Smooth muscle cell (in vitro differentiated cells): ENCODE measurements around the gene SH3YL1. TPM values are rescaled to one million over a fixed set of nuclear protein-coding genes. Genes with fewer than 3 reads are reported as not detected.

Experiments used
- DNase-seq: peaks from one replicate; lab custom pipeline; 2025; ENCODE audit not compliant: unreplicated experiment; lab: John Stamatoyannopoulos, UW
- H2AFZ ChIP-seq: fragments of 200-600 bp; sonication (generic); 2 replicates; pipeline ENCODE4 v1.6.0; 2016; ENCODE audit warnings: antibody characterized with exemption, low read depth, mild to moderate bottlenecking
- H3F3A ChIP-seq: fragments of 200-600 bp; sonication (generic); 2 replicates; pipeline ENCODE4 v1.6.0; 2017; ENCODE audit warnings: antibody characterized with exemption, low read depth
- H3K27ac ChIP-seq: fragments of 200-600 bp; sonication (generic); 2 replicates; pipeline ENCODE4 v1.5.1; 2016; ENCODE audit warnings: low read depth, mild to moderate bottlenecking
- H3K27me3 ChIP-seq: fragments of 200-600 bp; sonication (generic); 2 replicates; pipeline ENCODE4 v1.6.1; 2016; ENCODE audit warnings: low read depth, mild to moderate bottlenecking
- H3K36me3 ChIP-seq: fragments of 200-600 bp; sonication (generic); 2 replicates; pipeline ENCODE4 v1.5.1; 2016; ENCODE audit warnings: low read depth
- H3K4me1 ChIP-seq: fragments of 200-600 bp; sonication (generic); 2 replicates; pipeline ENCODE4 v1.5.1; 2016; ENCODE audit warnings: low read depth
- H3K4me2 ChIP-seq: fragments of 200-600 bp; sonication (generic); 2 replicates; pipeline ENCODE4 v1.6.0; 2016; ENCODE audit warnings: mild to moderate bottlenecking
- H3K4me3 ChIP-seq: fragments of 200-600 bp; sonication (generic); 2 replicates; pipeline ENCODE4 v1.5.1; 2016; ENCODE audit warnings: mild to moderate bottlenecking
- H3K79me2 ChIP-seq: fragments of 200-600 bp; sonication (generic); 2 replicates; pipeline ENCODE4 v1.6.0; 2016; ENCODE audit warnings: low read depth, mild to moderate bottlenecking
- H3K9ac ChIP-seq: fragments of 200-600 bp; sonication (generic); 2 replicates; pipeline ENCODE4 v1.6.0; 2016; ENCODE audit warnings: low read depth
- H3K9me3 ChIP-seq: fragments of 200-600 bp; sonication (generic); replicated peaks from 2 replicates; pipeline ENCODE4 v1.5.1; 2016; ENCODE audit warnings: low read depth
- H4K20me1 ChIP-seq: fragments of 200-600 bp; sonication (generic); 2 replicates; pipeline ENCODE4 v1.6.0; 2016; ENCODE audit warnings: low read depth
- WGBS: methylation state at CpG from one replicate; pipeline ENCODE4 v1.1.7; 2016; ENCODE audit warnings: low lambda C conversion rate; 5-methylcytosine and 5-hydroxymethylcytosine counted together
- polyA plus RNA-seq: library from polyadenylated mRNA; unstranded; fragments of >200 nt; fragmentation: Nextera tagmentation; extraction: Ambion mirVana; gene quantifications from 2 replicates; pipeline ENCODE4 v1.2.1, GENCODE V29; 2016
- total RNA-seq: library from RNA; depleted of rRNA; stranded (reverse); fragments of >200 nt; gene quantifications from 2 replicates; pipeline ENCODE4 v1.2.3, GENCODE V29; 2014
- TF ChIP-seq, protein P1 (sequence below): fragments of 200-600 bp; sonication (generic); IDR thresholded peaks from 2 replicates; pipeline ENCODE4 v1.5.1; 2017; ENCODE audit warnings: borderline replicate concordance, mild to moderate bottlenecking, antibody characterized with exemption; ENCODE audit not compliant: insufficient read depth, poor library complexity, severe bottlenecking

SH3YL1 gene
- total and polyA plus RNA-seq, 2 experiments from 2014 or later = 12.1 to 42.8 TPM

DNA sequence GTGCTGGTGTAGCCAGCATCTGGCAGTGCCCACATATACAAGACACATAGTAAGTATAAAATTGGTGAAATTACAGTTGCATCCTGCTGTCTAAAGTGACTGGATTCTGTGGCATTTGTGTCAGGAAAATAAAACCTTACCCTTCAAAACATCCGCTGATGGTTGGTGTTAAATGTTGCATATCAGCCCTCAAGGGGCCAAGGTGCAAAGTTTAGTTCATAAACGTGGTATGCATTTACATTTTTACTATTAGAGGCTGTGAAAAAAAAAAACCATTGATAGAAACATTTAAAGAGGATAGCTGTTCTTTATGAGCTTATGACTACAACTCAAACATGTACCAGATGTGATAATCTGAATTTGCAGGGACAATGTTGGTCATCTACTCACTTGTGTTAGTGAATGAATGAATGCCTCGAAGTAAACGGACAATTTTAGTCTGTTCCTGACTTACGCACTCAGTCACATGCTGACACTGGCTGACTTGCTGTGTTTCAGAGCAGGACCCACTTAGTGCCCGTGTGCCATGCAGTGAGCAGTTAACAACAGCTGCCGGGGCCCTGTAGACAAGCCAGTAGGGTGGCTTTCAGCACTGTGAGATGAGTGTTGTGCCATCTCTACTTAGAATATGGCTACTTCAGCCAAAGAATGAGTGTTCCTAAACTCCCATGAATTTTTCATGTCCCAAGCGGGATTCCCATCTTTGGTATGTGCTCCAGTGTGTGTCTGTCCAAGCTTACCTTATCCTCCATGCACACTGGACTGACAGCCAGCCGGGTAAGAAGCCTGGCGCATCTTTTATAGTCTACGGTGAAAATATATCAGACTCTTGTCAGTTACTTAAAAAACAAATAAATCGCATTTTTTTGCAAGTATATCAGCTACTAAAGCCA is 18.8 kb upstream of the SH3YL1 start:
- Histone ChIP-seq H3F3A (peaks cover 8% of the 10 kb centered on the region), H3K4me1 (peaks cover 12% of the 10 kb centered on the region), H3K9ac (no peak overlapping the region), H3K9me3 (no peaks in the 10 kb centered on the region), H3K36me3 (peaks cover 11% of the 10 kb centered on the region), H3K4me3 (no peak overlapping the region), H4K20me1 (peaks cover 85% of the 10 kb centered on the region), H3K79me2 (no peaks in the 10 kb centered on the region), H3K4me2 (no peak overlapping the region), H3K27ac (no peak overlapping the region), H3K27me3 (peaks cover 34% of the 10 kb centered on the region), H2AFZ (no peak overlapping the region)
- TF ChIP-seq, protein P1, sequence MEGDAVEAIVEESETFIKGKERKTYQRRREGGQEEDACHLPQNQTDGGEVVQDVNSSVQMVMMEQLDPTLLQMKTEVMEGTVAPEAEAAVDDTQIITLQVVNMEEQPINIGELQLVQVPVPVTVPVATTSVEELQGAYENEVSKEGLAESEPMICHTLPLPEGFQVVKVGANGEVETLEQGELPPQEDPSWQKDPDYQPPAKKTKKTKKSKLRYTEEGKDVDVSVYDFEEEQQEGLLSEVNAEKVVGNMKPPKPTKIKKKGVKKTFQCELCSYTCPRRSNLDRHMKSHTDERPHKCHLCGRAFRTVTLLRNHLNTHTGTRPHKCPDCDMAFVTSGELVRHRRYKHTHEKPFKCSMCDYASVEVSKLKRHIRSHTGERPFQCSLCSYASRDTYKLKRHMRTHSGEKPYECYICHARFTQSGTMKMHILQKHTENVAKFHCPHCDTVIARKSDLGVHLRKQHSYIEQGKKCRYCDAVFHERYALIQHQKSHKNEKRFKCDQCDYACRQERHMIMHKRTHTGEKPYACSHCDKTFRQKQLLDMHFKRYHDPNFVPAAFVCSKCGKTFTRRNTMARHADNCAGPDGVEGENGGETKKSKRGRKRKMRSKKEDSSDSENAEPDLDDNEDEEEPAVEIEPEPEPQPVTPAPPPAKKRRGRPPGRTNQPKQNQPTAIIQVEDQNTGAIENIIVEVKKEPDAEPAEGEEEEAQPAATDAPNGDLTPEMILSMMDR = no peak
- no peak for DNase-seq
- WGBS = 97% methylated on average over 12 of the region's 12 CpGs

DNA sequence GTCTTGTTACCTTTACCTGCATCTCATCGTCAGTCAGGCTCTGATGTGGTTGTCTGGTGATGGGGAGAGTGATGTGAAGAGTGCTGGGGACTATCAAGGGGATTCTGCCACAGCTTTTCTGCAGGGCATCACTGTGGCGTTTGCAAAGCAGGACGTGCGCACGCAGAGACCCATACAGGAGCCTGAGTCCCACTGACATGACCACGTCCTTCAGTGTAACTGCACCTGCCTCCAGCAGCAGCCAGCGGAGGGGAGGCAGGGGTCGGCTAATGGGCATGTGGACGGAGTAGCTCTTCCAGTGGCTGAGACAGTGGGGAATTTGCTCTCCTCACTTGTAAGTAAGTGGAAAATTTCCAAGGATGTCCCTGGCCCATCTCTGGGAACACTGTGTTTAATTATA is 17.5 kb upstream of the SH3YL1 start:
- no peak for DNase-seq
- Histone ChIP-seq H3K27ac (no peak overlapping the region), H4K20me1 (peaks cover 87% of the 10 kb centered on the region), H3K36me3 (peaks cover 20% of the 10 kb centered on the region), H3K4me3 (no peak overlapping the region), H3F3A (peaks cover 3% of the 10 kb centered on the region), H3K27me3 (peaks cover 21% of the 10 kb centered on the region), H2AFZ (no peak overlapping the region), H3K4me2 (no peak overlapping the region), H3K9me3 (no peaks in the 10 kb centered on the region), H3K4me1 (peaks cover 5% of the 10 kb centered on the region), H3K9ac (no peak overlapping the region), H3K79me2 (no peaks in the 10 kb centered on the region)
- TF ChIP-seq, protein P1 = no peak
- 96% methylated on average over 9 of the region's 9 CpGs for WGBS

DNA sequence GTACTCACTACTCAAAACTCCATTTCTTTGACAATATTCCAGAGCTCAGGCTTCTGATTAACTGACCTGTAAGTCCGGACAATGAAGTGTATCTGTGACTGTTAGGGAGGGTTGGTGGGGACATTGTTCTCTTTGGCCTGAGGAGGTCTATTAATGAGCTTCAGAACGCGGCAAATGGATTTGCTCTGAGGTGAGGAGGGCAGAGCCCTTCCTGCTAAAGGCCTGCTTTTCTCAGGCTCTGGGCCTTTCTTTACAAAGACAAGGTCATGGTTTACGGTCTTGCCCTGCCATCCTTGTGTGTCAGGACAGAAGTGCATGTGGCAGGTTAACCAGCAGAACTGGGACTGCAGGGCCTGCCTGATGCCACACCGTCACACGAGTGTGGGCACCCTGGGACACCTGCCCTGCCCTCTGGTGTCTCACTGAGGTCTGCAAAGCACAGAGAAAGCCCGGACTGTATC is 16.8 kb upstream of the SH3YL1 start:
- Histone ChIP-seq H3K4me1 (peaks cover 5% of the 10 kb centered on the region), H3K4me3 (no peak overlapping the region), H3K79me2 (no peaks in the 10 kb centered on the region), H3F3A (no peaks in the 10 kb centered on the region), H3K27me3 (peaks cover 14% of the 10 kb centered on the region), H3K9ac (no peak overlapping the region), H3K27ac (no peak overlapping the region), H2AFZ (no peak overlapping the region), H3K4me2 (no peak overlapping the region), H4K20me1 (peaks cover 87% of the 10 kb centered on the region), H3K9me3 (no peaks in the 10 kb centered on the region), H3K36me3 (peaks cover 20% of the 10 kb centered on the region)
- TF ChIP-seq, protein P1 = no peak
- no peak for DNase-seq
- WGBS = 91% methylated on average over 7 of the region's 7 CpGs
